HG03558 (cell line): ENCODE measurements around the gene EVL.
"Not testable (repeated sequence)": the region's sequence is repeated elsewhere in the genome, so short reads cannot be mapped to it uniquely, and the experiment has no call there.

Source experiments
- ATAC-seq: cut with Tn5 transposase; IDR thresholded peaks from one replicate; pipeline ENCODE4 v1.9.1; 2021; ENCODE audit warnings: moderate number of reproducible peaks; ENCODE audit not compliant: unreplicated experiment; ENCODE audit errors: extremely low read depth

Gene EVL

DNA sequence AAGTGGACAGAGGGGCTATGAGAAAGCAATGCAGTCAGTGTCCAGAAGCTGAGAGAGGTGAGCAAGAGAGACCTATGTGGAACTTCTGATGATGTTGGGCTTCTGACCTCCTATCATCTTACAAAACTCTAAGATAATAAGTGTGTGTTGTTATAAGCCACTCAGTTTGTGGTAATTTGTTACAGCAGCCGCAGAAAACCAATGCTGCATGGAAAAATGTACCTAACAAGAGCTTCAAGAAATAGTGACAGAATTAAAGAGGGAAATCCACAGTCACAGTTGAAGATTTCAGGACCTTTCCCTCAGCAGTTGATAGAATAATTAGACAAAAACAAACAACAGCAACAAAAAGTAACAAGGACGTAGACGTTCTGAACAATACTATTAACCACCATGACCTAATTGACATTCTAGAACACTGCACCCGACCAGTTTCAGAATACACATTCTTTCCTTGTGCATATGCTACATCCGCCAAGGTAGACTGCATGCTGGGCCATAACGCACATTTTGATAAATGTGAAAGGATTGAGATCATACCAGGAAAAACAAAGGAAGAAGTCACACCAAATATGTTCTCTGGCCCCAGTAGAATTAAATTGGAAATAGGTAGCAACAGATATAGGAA is 1.8 kb upstream of the EVL start:
- ATAC-seq, result no peak

DNA sequence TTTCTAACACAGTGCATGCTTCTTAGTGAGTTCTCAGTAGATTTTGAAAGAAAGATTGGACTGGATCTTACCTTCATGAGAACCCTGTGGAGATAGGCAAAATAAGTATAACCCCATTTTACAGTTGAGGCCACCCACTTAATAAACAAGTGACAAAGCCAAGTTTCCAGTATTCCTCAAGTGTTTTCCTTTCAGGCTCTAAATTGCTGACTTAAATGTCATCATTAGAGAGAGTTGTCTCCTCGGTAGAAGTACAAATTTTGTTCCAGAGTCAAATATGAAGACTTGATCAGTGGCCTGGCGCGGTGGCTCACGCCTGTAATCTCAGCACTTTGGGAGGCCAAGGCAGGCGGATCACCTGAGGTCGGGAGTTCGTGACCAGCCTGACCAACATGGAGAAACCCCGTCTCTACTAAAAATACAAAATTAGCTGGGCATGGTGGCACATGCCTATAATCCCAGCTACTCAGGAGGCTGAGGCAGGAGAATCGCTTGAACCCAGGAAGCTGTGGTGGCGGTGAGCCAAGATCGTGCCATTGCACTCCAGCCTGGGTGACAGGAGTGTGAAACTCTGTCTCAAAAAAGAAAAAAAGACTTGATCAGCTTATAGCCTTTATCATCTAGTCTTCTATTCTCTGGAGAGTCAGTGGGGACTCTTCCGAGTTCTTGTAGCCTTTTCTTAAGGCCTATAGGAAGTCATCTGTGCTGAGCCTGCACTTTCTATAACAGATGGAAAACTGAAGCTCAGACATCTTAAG is 708 bp upstream of the EVL start:
- not testable (repeated sequence) for ATAC-seq

DNA sequence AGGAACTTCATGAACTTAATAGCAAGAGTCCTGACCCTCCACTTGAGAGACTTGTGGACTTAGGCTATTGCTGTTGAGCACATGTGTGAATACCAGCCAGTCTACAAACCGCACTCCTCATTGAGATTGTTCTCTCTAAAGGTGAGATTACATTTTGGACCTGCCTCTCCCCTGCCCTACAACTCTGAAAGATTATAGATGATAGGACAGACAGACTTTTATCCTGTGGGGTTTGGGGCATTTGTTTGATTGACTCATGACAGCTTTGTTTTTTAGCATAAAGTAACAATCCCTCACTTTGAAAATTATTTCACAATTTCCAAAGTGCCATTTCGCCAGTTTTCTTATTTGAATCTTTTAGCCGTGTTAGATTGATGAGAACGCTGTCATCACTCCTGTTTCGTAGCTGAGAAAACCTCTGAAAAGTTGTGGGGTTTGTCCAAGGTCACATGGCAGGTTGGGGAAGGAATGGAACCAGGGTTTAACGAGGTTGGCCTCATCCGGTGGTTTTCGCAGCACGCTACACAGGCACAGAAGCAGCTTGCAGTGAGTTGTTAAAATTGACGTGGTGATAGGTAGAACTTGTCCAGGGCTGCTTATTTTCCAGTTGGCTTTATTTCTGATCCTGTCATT is 836 bp downstream of the EVL start:
- ATAC-seq, result peak; percentile 18

DNA sequence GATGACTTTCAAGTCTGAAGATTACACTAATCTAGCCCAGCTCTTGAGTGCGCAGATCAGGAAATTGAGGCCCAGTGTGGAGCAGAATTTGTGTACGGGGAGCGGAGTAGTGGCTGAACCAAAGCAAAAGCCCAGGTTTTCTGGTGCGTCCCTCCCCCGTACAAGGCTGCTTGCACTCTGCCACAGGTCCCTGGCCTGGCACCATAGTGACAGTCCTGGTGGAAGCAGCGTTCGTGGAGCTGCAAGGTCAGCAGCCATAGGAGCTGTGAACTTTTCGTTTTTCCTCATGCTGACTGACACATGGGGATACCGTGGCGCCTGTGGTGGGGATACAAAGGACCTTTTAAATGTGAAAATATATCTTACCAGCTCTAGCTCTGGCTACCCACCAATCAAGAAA is 1.7 kb downstream of the EVL start:
- no peak for ATAC-seq

DNA sequence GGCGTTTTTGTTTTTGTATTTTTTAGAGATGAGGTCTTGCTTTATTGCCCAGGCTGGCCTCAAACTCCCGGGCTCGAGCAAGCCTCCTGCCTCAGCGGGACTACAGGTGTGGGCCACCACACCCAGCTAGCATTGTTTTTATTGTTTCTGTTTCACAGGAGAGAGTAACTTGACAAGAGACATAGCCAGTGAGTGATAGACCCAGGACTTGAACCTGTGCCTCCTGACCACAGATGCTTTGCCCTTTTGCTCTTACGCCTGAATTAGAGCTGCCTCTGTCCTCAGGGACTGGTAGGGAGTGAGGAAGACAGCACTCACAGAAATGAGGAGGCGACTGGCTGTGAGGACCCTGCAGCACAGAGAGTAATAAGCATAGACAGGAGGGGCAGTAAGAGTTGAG is 2.3 kb downstream of the EVL start:
- no peak for ATAC-seq

DNA sequence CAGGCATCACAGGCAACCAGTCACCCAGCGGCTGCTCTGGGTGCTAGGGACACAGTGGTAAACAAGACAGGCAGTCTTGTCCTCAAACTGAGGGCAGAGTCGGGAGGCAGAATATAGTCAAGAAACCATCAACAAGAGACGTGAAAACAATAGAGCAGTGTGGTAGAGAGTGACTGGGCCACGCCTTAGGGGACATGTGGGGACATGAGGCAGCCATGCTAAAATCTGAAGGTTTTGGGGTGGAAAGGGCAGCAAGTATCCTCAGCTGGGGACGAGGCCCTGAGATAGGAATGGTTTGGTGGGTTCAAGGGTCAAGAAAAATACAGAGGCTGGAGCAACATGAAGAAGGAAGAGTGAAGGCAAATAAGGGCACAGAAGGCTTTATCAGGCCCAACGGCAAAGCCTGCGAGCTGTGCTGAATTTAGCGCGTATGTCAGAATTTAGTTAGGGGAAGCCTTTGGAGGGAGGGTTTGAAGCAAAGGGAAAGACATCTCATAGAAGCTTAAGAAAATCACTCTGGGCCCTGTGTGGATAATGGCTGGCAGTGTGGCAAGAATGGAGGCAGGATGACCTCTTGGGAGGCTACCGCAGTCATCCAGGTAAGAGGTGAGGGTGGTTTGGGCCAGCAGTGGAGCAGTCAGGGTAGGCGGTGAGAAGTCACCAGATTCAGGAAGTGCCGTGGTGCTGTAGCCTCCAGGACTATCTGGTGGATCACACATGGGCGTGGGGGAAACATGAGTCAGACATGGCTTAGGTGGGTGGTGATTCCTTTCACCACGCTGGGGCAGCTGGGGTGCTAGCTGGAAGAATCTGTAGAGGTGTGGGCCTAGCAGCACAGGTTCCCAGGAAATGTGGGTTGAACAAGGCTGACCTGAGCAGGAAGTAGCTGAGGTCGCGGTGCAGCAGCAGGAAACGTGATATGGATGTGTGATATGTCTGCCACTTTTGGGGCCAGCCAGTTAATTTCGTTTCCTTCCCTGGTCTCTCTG is 3.0 kb downstream of the EVL start:
- ATAC-seq, result peak; percentile 22

DNA sequence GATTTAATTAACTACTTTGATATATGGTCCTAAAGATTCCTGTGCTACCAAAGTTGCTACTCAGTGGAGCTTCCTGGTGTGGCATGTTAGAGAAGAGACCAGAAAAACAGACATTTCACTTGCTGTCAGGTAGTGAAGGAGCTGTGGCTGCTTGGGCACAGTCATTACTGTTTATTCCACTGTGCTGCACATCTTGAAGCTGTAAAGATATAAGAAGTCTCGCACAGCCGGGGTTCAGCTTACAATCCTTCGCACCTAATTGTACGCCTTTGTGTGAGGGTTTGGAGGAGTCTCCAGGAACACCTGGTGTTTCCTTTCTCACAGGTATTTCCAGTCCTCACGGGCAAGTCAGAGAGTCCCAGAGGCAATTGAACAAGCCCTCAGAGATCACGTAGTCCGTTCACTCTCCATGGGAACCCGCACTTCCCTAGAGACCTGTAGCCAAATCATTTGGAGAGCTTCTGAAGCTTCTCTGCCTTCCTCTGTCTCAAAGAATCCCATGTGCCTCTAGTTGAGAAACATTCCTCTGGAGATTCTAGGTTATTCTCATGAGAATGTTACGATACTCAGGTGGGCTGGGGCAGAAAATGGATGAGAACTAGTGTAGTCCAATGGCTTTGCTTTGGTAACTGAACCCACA is 4.1 kb downstream of the EVL start:
- ATAC-seq, result no peak

DNA sequence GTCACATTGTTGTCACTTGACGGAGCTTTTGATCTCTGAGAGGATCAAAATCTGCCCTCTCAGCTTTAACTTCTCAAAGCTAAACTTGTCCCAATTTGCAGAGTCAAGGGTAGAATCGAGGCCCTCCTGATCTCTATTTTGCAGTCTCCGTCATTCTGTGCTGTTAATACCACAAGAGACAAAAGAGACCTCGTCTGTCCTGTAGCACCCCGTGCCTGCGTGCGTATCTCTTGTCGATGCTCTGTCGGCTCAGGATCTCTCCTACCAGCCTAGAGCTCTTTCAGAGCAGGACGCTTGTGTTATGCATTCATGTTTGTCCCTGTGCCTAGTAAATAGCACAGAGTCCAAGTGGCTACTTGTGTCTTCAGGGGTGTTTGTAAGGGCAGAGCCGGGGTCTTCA is 5.1 kb downstream of the EVL start:
- no peak for ATAC-seq

DNA sequence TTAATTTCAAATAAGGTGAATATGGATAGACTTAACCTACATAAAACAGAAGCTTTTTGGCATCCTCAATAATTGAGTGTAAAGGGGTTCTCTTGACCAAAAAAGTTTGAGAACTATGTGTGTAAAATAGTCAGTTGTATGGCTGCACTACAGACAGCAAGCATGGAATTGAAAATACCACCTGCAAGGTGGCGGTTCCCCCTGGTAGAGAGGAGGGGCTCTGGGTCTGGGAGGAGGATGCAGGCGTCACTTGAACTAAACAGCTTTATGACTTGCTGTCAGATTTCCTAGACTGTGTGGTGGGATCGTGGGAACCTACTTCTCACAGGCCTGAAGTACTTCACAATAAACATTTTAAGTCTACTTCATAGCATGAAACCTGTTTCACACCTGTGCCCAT is 6.3 kb downstream of the EVL start:
- no peak for ATAC-seq

DNA sequence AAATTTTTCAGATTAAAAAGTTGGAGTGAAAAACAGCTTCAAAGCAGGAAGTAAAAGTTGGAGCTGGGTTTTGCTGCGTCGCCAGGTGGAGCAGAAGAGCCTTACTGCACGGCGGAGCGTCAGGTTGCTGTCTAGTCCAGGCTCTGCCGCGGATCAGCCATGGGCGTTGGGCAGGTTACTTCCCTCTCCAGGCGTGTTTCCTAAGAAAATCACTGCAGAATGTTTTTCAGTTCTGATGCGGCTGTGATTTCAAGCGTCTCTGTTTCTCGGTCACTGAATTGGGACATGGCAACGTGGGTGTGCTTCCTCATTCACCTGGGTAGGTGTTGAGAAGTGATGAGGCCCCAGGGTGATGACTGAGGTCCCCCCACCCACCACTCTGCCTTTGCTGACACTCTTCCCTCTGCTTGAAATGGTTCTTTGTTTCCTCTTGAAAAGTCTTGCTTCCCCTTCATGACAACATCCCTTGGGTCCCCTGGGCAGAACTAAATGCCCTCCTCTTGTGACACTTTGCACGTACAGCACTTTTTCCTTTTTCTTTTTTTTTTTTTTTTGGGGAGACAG is 7.6 kb downstream of the EVL start:
- ATAC-seq, result no peak

DNA sequence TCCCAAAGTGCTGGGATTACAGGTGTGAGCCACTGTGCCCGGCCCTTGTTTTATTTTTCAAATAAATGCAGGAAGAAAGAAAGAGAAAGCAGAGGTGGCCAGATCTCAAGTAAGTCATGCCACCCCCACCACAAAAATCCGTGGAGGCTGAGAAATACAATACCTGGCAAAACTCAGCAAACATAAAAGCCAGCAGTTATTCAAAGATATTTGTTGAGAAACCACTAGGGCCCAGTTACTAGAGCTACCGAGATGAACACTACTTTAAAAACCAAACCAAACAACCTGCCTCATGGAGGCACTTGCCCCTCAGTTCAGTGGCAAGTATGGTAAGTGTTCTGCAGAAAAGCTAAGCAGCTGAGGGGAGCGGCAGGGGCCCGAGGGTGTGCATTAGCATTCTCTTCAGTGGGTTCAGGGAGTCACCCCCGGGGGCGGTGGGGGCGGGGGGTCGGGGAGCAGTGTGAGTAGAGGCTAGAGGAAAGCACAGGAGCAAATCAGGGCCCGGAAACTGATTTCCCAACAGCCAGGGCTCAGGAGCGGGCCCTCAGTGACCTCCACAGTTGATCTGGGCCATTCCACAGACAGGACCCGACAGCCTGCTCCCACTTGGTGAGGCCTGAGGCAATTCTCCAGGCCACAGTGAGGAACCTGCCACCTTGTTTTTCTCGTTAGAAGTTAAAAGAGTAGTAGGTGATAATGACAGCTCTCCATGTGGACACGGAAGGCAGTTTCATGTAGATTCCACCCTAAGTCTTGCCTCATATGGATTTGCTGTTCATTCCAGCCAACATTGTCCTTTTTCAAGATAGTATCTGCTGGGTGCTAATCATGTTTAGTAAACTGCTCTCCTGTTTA is 8.6 kb downstream of the EVL start:
- no peak for ATAC-seq

DNA sequence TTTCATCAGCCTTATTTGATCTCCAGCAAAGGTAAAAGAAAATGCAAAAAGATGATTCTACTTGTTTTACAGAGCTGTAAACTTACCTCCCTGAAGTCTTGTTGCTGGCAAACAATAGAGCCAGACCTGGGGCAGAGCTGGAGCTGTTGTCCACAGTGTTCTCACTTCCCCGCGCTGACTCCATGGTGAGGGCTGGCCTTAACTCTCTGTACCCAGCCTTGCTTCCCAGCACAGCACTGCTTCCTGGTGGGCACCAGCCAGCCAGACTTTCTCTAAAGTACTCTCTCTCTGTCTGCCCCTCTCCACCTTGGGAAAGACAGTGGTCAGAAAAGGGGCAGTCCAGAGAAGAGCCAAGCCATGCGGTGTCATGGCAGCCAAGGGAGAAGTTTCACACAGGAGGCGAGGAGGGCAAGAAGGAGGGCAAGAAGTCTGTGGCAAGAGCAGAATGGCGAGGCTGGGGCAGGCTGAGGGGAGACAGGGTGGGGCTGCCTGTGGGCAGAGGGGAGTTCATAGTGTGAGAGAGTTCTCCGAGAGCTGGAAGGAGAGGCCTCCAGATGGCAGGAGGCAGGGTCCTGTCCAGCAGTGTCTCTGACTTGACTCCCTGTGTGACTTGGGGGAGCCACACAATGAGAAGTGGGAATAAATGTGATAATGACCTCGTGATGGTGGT is 9.3 kb downstream of the EVL start:
- ATAC-seq, result no peak

DNA sequence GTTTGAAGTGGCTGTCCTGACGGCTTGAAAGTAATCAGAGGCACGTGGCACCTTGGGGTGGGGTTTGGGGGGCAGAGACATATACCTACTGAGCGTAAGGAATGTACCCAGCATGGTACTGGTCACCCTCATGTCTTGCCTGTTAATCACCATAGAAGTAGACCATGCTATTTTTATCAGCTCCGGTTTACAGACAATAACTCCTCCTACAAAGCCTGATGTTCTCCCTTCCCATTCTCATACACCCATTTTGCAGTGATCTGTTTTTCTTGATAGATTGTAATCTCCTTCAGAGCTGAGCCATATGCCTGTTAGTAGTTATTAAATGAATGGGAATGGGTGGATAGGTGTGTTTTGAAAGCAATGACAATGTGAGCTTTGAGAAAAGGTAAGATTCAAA is 10.5 kb downstream of the EVL start:
- no peak for ATAC-seq

DNA sequence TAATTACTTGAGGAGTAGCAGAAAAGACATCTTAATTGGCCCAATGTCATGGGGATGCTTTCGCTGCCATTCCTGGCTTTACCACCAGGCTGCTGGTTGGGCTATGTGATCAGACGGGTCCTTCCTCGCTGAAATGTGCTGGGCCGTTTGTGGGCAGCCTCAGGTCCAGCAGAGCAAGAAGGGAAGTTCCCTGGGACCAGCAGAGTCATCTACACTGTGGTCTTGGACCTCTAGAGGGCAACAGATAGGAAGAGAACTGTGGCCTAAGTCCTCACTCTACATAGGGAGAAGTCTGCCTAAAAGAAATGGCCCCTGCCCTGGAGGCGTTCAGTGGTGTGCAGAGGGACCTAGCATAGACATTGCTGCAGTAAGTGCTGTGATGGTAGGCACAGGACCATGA is 10.9 kb downstream of the EVL start:
- ATAC-seq, result no peak

DNA sequence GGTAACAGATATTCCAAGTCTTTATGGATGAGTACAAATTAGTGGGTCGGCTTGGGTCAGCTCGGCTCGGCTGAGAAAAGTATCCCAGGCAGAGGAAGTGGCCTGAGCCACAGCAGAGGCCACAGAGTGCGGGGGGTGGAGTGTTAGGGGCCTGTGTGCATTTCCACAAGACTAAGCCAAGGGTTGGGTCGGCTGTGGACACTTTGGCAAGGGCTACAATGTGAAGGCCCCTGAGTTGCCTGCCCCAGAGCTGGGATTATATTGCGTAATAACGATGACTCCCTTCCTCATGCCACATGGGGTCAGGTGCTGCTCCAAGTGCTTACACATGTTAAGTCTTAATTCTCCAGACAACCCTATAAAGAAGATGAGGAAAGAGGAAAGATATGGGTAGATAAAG is 11.4 kb downstream of the EVL start:
- no peak for ATAC-seq

DNA sequence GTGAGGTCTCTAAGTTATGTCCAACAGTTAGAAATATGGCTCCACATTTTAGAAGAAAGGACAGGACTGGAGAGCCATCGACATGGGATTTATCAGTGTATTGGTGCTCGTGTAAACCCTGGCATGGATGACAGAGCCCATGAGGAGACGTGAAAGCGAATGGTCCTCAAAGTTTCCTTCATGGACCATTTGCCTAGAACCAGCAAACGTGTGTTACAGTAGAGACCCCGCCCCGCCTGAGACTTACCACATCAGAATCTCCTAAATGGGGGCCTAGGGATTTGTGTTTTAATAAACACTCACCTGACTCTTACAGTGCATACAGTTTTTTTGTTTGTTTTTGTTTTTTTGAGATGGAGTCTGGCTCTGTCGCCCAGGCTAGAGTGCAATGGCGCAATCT is 12.2 kb downstream of the EVL start:
- ATAC-seq, result no peak

DNA sequence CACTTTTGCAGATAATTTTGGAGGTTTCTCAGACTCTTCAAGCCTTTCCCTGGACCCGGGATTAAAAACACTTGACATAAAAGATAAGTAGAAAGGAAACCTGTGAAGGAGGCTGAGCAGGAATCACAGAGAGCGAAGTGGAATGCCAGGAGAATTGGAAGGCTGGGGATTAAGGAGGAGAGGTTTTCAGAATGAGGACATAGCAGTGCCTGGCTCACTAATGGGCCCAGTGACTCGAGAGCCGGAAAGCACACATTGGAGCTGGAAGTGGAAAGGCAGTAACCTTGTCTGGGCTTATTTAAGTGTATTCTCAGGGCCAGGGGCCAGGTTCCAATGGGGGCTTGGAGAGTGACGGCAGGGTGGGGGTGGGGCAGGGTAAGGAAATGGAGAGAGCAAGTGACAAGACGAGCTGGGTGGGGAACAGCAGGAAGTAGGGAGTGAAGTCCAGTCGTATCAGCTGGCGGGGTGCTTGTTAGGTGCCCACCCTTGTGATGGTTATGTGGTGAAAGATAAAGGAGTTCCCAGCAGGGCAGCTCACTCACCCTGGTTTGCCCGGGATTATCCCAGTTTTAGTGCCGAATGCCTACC is 13.1 kb downstream of the EVL start:
- ATAC-seq, result no peak
